Raji (cell line): ENCODE measurements around the gene SLC37A2.

Experiments used
- POLR2A ChIP-seq: IDR thresholded peaks from 2 replicates; pipeline ENCODE4 v1.6.1; 2011; ENCODE audit warnings: low read depth, low read length, control low read depth; ENCODE audit not compliant: insufficient read depth

The SLC37A2 gene

GRCh38 chr11:125062931-125063428 is at the start of gene SLC37A2:
TSS of gene SLC37A2 (plus strand) at chr11:125063305. CDS start at chr11:125063368, 63 bp downstream.
- no peak for TF ChIP-seq POLR2A

- no peak for TF ChIP-seq POLR2A
These were observed 46.7 kb upstream of the SLC37A2 start for GRCh38 chr11:125016413-125016812.

GRCh38 chr11:125020342-125020741 is 42.8 kb upstream of the SLC37A2 start:
- TF ChIP-seq POLR2A, result no peak

- no peak for TF ChIP-seq POLR2A
These were observed 40.6 kb upstream of the SLC37A2 start for GRCh38 chr11:125022551-125022950.

GRCh38 chr11:125025968-125026367 is 37.1 kb upstream of the SLC37A2 start:
- TF ChIP-seq POLR2A, result no peak

- TF ChIP-seq POLR2A, result no peak
These were observed 26.2 kb upstream of the SLC37A2 start for GRCh38 chr11:125036933-125037332.

- no peak for TF ChIP-seq POLR2A
These were observed 13.8 kb upstream of the SLC37A2 start for GRCh38 chr11:125049164-125049792.

- no peak for TF ChIP-seq POLR2A
These were observed 11.1 kb upstream of the SLC37A2 start for GRCh38 chr11:125052047-125052446.

- TF ChIP-seq POLR2A, result no peak
These were observed 9.9 kb upstream of the SLC37A2 start for GRCh38 chr11:125053167-125053566.

GRCh38 chr11:125055107-125055715 is 7.9 kb upstream of the SLC37A2 start:
- TF ChIP-seq POLR2A, result no peak

GRCh38 chr11:125056931-125057692 is 6.0 kb upstream of the SLC37A2 start:
- TF ChIP-seq POLR2A, result no peak

- no peak for TF ChIP-seq POLR2A
These were observed 5.5 kb upstream of the SLC37A2 start for GRCh38 chr11:125057693-125058016.

- TF ChIP-seq POLR2A, result no peak
These were observed 1.8 kb upstream of the SLC37A2 start for GRCh38 chr11:125061281-125061680.

GRCh38 chr11:125062218-125062930 is 731 bp upstream of the SLC37A2 start:
- no peak for TF ChIP-seq POLR2A

GRCh38 chr11:125063429-125064043 is 431 bp downstream of the SLC37A2 start:
- TF ChIP-seq POLR2A, result no peak
